SK-N-SH treated with all-trans-retinoic acid at 6 μM for 48 hours (cell line): ENCODE data around the gene ABCC4.

ENCODE experiments used
- ATAC-seq: fragments of 200-7000 bp; cut with Tn5 transposase; 3 replicates; pipeline ENCODE4 v1.9.1; 2020; ENCODE audit warnings: mild to moderate bottlenecking, moderate library complexity
- ARNTL ChIP-seq: fragments of 450-650 bp; formaldehyde crosslinking; IDR thresholded peaks from 2 replicates; pipeline ENCODE4 v1.5.0; 2020; ENCODE audit warnings: low read depth, mild to moderate bottlenecking, moderate library complexity, borderline replicate concordance
- BACH2 ChIP-seq: fragments of 250-450 bp; sonication (Bioruptor Pico); IDR thresholded peaks from 2 replicates; pipeline ENCODE4 v1.9.0; 2021; ENCODE audit warnings: mild to moderate bottlenecking, borderline replicate concordance
- CREB5 ChIP-seq: fragments of 250-450 bp; sonication (Bioruptor Pico); IDR thresholded peaks from 2 replicates; pipeline ENCODE4 v1.5.1; 2020; ENCODE audit warnings: low read depth, mild to moderate bottlenecking, moderate library complexity
- CSDC2 ChIP-seq: fragments of 250-450 bp; sonication (Bioruptor Pico); IDR thresholded peaks from 2 replicates; pipeline ENCODE4 v1.5.0; 2020; ENCODE audit warnings: mild to moderate bottlenecking, moderate library complexity
- CSRNP3 ChIP-seq: fragments of 250-450 bp; sonication (Bioruptor Pico); IDR thresholded peaks from 2 replicates; pipeline ENCODE4 v1.5.1; 2021; ENCODE audit warnings: mild to moderate bottlenecking, moderate library complexity
- ESRRG ChIP-seq: fragments of 250-450 bp; sonication (Bioruptor Pico); IDR thresholded peaks from 2 replicates; pipeline ENCODE4 v1.6.1; 2021; ENCODE audit warnings: mild to moderate bottlenecking
- GLIS3 ChIP-seq: fragments of 250-450 bp; sonication (Bioruptor Pico); IDR thresholded peaks from 2 replicates; pipeline ENCODE4 v1.5.0; 2020; ENCODE audit warnings: mild to moderate bottlenecking, moderate library complexity
- ISL1 ChIP-seq: fragments of 250-450 bp; sonication (Bioruptor Pico); IDR thresholded peaks from 2 replicates; pipeline ENCODE4 v2.1.2; 2022; ENCODE audit warnings: mild to moderate bottlenecking, moderate library complexity
- OSR1 ChIP-seq: fragments of 250-450 bp; sonication (Bioruptor Pico); IDR thresholded peaks from 2 replicates; pipeline ENCODE4 v1.8.0; 2022; ENCODE audit warnings: moderate library complexity, mild to moderate bottlenecking, inconsistent platforms
- POU6F1 ChIP-seq: fragments of 250-450 bp; sonication (Bioruptor Pico); IDR thresholded peaks from 2 replicates; pipeline ENCODE4 v1.8.0; 2021; ENCODE audit warnings: low read depth, mild to moderate bottlenecking, moderate library complexity, borderline replicate concordance
- PPARA ChIP-seq: fragments of 250-450 bp; sonication (Bioruptor Pico); IDR thresholded peaks from 2 replicates; pipeline ENCODE4 v1.5.0; 2020; ENCODE audit warnings: mild to moderate bottlenecking, borderline replicate concordance
- RARB ChIP-seq: fragments of 250-450 bp; sonication (Bioruptor Pico); IDR thresholded peaks from 2 replicates; pipeline ENCODE4 v1.8.0; 2021; ENCODE audit warnings: mild to moderate bottlenecking, moderate library complexity
- SNAI2 ChIP-seq: fragments of 250-450 bp; sonication (Bioruptor Pico); IDR thresholded peaks from 2 replicates; pipeline ENCODE4 v1.5.0; 2020; ENCODE audit warnings: mild to moderate bottlenecking, moderate library complexity
- TCF4 ChIP-seq: fragments of 250-450 bp; sonication (Bioruptor Pico); IDR thresholded peaks from 2 replicates; pipeline ENCODE4 v1.8.0; 2021; ENCODE audit warnings: mild to moderate bottlenecking, moderate library complexity, borderline replicate concordance
- TOX ChIP-seq: fragments of 250-450 bp; sonication (Bioruptor Pico); IDR thresholded peaks from 2 replicates; pipeline ENCODE4 v1.8.0; 2021; ENCODE audit warnings: mild to moderate bottlenecking, moderate library complexity, borderline replicate concordance
- TSHZ2 ChIP-seq: fragments of 250-450 bp; sonication (Bioruptor Pico); IDR thresholded peaks from 2 replicates; pipeline ENCODE4 v1.5.0; 2020; ENCODE audit warnings: mild to moderate bottlenecking, moderate library complexity
- ZC3H10 ChIP-seq: fragments of 250-450 bp; sonication (Bioruptor Pico); IDR thresholded peaks from 2 replicates; pipeline ENCODE4 v1.5.1; 2021; ENCODE audit warnings: mild to moderate bottlenecking, moderate library complexity
- ZFP3 ChIP-seq: fragments of 250-450 bp; sonication (Bioruptor Pico); IDR thresholded peaks from 2 replicates; pipeline ENCODE4 v1.5.0; 2020; ENCODE audit warnings: mild to moderate bottlenecking, moderate library complexity
- ZFP30 ChIP-seq: fragments of 450-650 bp; formaldehyde crosslinking; IDR thresholded peaks from 2 replicates; pipeline ENCODE4 v1.5.0; 2022; ENCODE audit warnings: mild to moderate bottlenecking, moderate library complexity
- ZNF565 ChIP-seq: fragments of 450-650 bp; formaldehyde crosslinking; conservative IDR thresholded peaks from 2 replicates; pipeline ENCODE4 v1.5.0; 2020; ENCODE audit warnings: low read depth, mild to moderate bottlenecking, moderate library complexity
- ZNF70 ChIP-seq: fragments of 450-650 bp; formaldehyde crosslinking; IDR thresholded peaks from 2 replicates; pipeline ENCODE4 v1.5.0; 2020; ENCODE audit warnings: mild to moderate bottlenecking, moderate library complexity
- ZNF8 ChIP-seq: fragments of 450-650 bp; formaldehyde crosslinking; IDR thresholded peaks from 2 replicates; pipeline ENCODE4 v1.5.0; 2020; ENCODE audit warnings: mild to moderate bottlenecking, moderate library complexity

ABCC4 gene

GRCh38 chr13:95129004-95129403, 172.2 kb downstream of the ABCC4 start:
- TF ChIP-seq ZNF565 (CRISPR knock-in tag) = no peak
- TF ChIP-seq ISL1 (CRISPR knock-in tag) = no peak
- no peak for ATAC-seq

- TF ChIP-seq ZNF8 (CRISPR knock-in tag) = no peak
- TF ChIP-seq TOX (CRISPR knock-in tag) = no peak
- no peak for TF ChIP-seq TSHZ2 (CRISPR knock-in tag)
- no peak for TF ChIP-seq POU6F1
- no peak for TF ChIP-seq ZNF565 (CRISPR knock-in tag)
- TF ChIP-seq CREB5 (CRISPR knock-in tag) = no peak
- no peak for TF ChIP-seq SNAI2 (CRISPR knock-in tag)
- ATAC-seq = no peak
Measured at GRCh38 chr13:95128045-95128643, 173.1 kb downstream of the ABCC4 start.

GRCh38 chr13:95124959-95125358, 176.3 kb downstream of the ABCC4 start:
- ATAC-seq = no peak
- no peak for TF ChIP-seq ZNF8 (CRISPR knock-in tag)
- no peak for TF ChIP-seq TCF4 (CRISPR knock-in tag)
- no peak for TF ChIP-seq CSDC2 (CRISPR knock-in tag)
- no peak for TF ChIP-seq ISL1 (CRISPR knock-in tag)
- no peak for TF ChIP-seq GLIS3 (CRISPR knock-in tag)
- TF ChIP-seq ARNTL (CRISPR knock-in tag) = no peak
- TF ChIP-seq PPARA (CRISPR knock-in tag) = no peak
- no peak for TF ChIP-seq BACH2 (CRISPR knock-in tag)
- no peak for TF ChIP-seq RARB (CRISPR knock-in tag)
- no peak for TF ChIP-seq ZNF70 (CRISPR knock-in tag)
- no peak for TF ChIP-seq SNAI2 (CRISPR knock-in tag)
- no peak for TF ChIP-seq ZNF565 (CRISPR knock-in tag)

- no peak for ATAC-seq
- TF ChIP-seq ZNF565 (CRISPR knock-in tag) (no peak), OSR1 (CRISPR knock-in tag) (no peak), RARB (CRISPR knock-in tag) (no peak), ISL1 (CRISPR knock-in tag) (no peak), TOX (CRISPR knock-in tag) (no peak), ZNF70 (CRISPR knock-in tag) (no peak), GLIS3 (CRISPR knock-in tag) (no peak), PPARA (CRISPR knock-in tag) (no peak), ZFP30 (CRISPR knock-in tag) (no peak), ZFP3 (CRISPR knock-in tag) (no peak)
Measured at GRCh38 chr13:95123726-95124125, 177.5 kb downstream of the ABCC4 start.

- no peak for ATAC-seq
- TF ChIP-seq ISL1 (CRISPR knock-in tag) (no peak), TSHZ2 (CRISPR knock-in tag) (no peak), ZNF8 (CRISPR knock-in tag) (no peak), ZFP30 (CRISPR knock-in tag) (no peak), CSDC2 (CRISPR knock-in tag) (no peak), RARB (CRISPR knock-in tag) (no peak), SNAI2 (CRISPR knock-in tag) (no peak), OSR1 (CRISPR knock-in tag) (no peak), CSRNP3 (CRISPR knock-in tag) (no peak), ZNF70 (CRISPR knock-in tag) (no peak), ESRRG (CRISPR knock-in tag) (no peak), BACH2 (CRISPR knock-in tag) (no peak), ZNF565 (CRISPR knock-in tag) (no peak), ZC3H10 (CRISPR knock-in tag) (no peak), GLIS3 (CRISPR knock-in tag) (no peak), PPARA (CRISPR knock-in tag) (no peak), ZFP3 (CRISPR knock-in tag) (no peak), TOX (CRISPR knock-in tag) (no peak)
Measured at GRCh38 chr13:95122063-95122462, 179.2 kb downstream of the ABCC4 start.
